Neural cell (in vitro differentiated cells): Measurements from ENCODE around the gene KCNE3. TPM values are rescaled to one million over a fixed set of nuclear protein-coding genes. Genes with fewer than 3 reads are reported as not detected.

Source experiments
- H2AFZ ChIP-seq: fragments of 200-600, 300-800 bp; sonication (generic), shearing (Covaris generic); 2 replicates; pipeline ENCODE4 v1.6.0; 2014; ENCODE audit warnings: low read depth, mild to moderate bottlenecking, antibody characterized with exemption, low read length, moderate library complexity
- H3F3A ChIP-seq: fragments of 200-600 bp; shearing (Covaris generic); 2 replicates; pipeline ENCODE4 v1.6.1; 2016; ENCODE audit warnings: mild to moderate bottlenecking, moderate library complexity, mixed read lengths, antibody characterized with exemption, low read length; ENCODE audit not compliant: insufficient read depth, poor library complexity, severe bottlenecking
- H3K27ac ChIP-seq: fragments of 200-600, 300-800 bp; sonication (generic), shearing (Covaris generic); 2 replicates; pipeline ENCODE4 v1.5.1; 2014; ENCODE audit warnings: mild to moderate bottlenecking, low read length, moderate library complexity
- H3K27me3 ChIP-seq: fragments of 300-800, 200-600 bp; sonication (generic), shearing (Covaris generic); 2 replicates; pipeline ENCODE4 v1.6.0; 2014; ENCODE audit warnings: mild to moderate bottlenecking, low read depth, low read length, moderate library complexity; ENCODE audit not compliant: insufficient read depth
- H3K36me3 ChIP-seq: fragments of 300-800, 200-600 bp; sonication (generic), shearing (Covaris generic); 2 replicates; pipeline ENCODE4 v1.5.1; 2014; ENCODE audit warnings: mild to moderate bottlenecking, antibody characterized with exemption, low read length, moderate library complexity; ENCODE audit not compliant: insufficient read depth
- H3K4me2 ChIP-seq: fragments of 300-800, 200-600 bp; sonication (generic), shearing (Covaris generic); 2 replicates; pipeline ENCODE4 v1.6.0; 2014; ENCODE audit warnings: mild to moderate bottlenecking, low read length
- H3K4me3 ChIP-seq: fragments of 300-800, 200-600 bp; sonication (generic), shearing (Covaris generic); 2 replicates; pipeline ENCODE4 v1.5.1; 2014; ENCODE audit warnings: mild to moderate bottlenecking, low read length, moderate library complexity
- H3K79me2 ChIP-seq: fragments of 200-600 bp; shearing (Covaris generic); replicated peaks from 2 replicates; pipeline ENCODE4 v1.6.0; 2014; ENCODE audit warnings: mild to moderate bottlenecking, low read length, moderate library complexity; ENCODE audit not compliant: insufficient read depth
- H3K9ac ChIP-seq: fragments of 300-800, 200-600 bp; sonication (generic), shearing (Covaris generic); 2 replicates; pipeline ENCODE4 v1.6.1; 2016; ENCODE audit warnings: mild to moderate bottlenecking, low read length, mixed read lengths
- H3K9me2 ChIP-seq: fragments of 200-600 bp; shearing (Covaris generic); 2 replicates; pipeline ENCODE4 v1.6.1; 2016; ENCODE audit warnings: mild to moderate bottlenecking, low read length, mixed read lengths; ENCODE audit not compliant: insufficient read depth
- H3K9me3 ChIP-seq: fragments of 200-600, 300-800 bp; sonication (generic), shearing (Covaris generic); 2 replicates; pipeline ENCODE4 v1.6.1; 2016; ENCODE audit warnings: mild to moderate bottlenecking, mixed run types, low read length, moderate library complexity, mixed read lengths
- H4K20me1 ChIP-seq: fragments of 200-600 bp; shearing (Covaris generic); 2 replicates; pipeline ENCODE4 v1.6.1; 2016; ENCODE audit warnings: mild to moderate bottlenecking, mixed run types; ENCODE audit not compliant: insufficient read depth
- CTCF ChIP-seq: fragments of 450-650 bp; IDR thresholded peaks from 2 replicates; pipeline ENCODE4 v1.5.1; 2014; ENCODE audit warnings: antibody characterized with exemption, mild to moderate bottlenecking, moderate library complexity; ENCODE audit not compliant: poor library complexity, severe bottlenecking
- EP300 ChIP-seq: fragments of 450-650 bp; conservative IDR thresholded peaks from 2 replicates; pipeline ENCODE4 v1.6.1; 2014; ENCODE audit warnings: antibody characterized with exemption, mild to moderate bottlenecking, moderate library complexity; ENCODE audit not compliant: poor library complexity, severe bottlenecking
- EZH2 ChIP-seq: fragments of 200-600, 300-800 bp; shearing (Covaris generic), sonication (generic); IDR thresholded peaks from 2 replicates; pipeline ENCODE4 v1.6.1; 2014; ENCODE audit warnings: antibody characterized with exemption, low read length, borderline replicate concordance, mild to moderate bottlenecking; ENCODE audit not compliant: insufficient read depth, poor library complexity, severe bottlenecking
- MXI1 ChIP-seq: fragments of 450-650 bp; conservative IDR thresholded peaks from 2 replicates; pipeline ENCODE4 v1.6.1; 2014; ENCODE audit warnings: antibody characterized with exemption, mild to moderate bottlenecking; ENCODE audit not compliant: poor library complexity, severe bottlenecking
- POLR2AphosphoS5 ChIP-seq: IDR thresholded peaks from 2 replicates; pipeline ENCODE4 v1.6.1; 2012
- RAD21 ChIP-seq: fragments of 450-650 bp; conservative IDR thresholded peaks from 2 replicates; pipeline ENCODE4 v1.6.1; 2014; ENCODE audit warnings: antibody characterized with exemption, mild to moderate bottlenecking, moderate library complexity
- REST ChIP-seq: IDR thresholded peaks from 2 replicates; pipeline ENCODE4 v1.6.1; 2012; ENCODE audit warnings: borderline replicate concordance
- SMC3 ChIP-seq: fragments of 450-650 bp; conservative IDR thresholded peaks from 2 replicates; pipeline ENCODE4 v1.6.1; 2014; ENCODE audit warnings: antibody characterized with exemption, mild to moderate bottlenecking, moderate library complexity; ENCODE audit not compliant: poor library complexity
- TAF1 ChIP-seq: IDR thresholded peaks from 2 replicates; pipeline ENCODE4 v1.6.1; 2012; ENCODE audit warnings: low read depth
- polyA plus RNA-seq: library from polyadenylated mRNA; depleted of rRNA; stranded (reverse); fragments of >200 nt; gene quantifications from 2 replicates; pipeline ENCODE4 v1.2.3, GENCODE V29; 2014

The KCNE3 gene
- polyA plus RNA-seq, 1 donor from 2014 or later = not detected

GRCh38 chr11:74438681-74439080 lies 28.7 kb downstream of the KCNE3 start:
- Histone ChIP-seq H3K9me2 (no peaks in the 10 kb centered on the region), H3F3A (no peaks in the 10 kb centered on the region), H3K36me3 (no peaks in the 10 kb centered on the region), H3K79me2 (no peaks in the 10 kb centered on the region), H3K4me3 (no peak overlapping the region), H3K9me3 (no peaks in the 10 kb centered on the region), H3K4me2 (no peak overlapping the region), H2AFZ (no peak overlapping the region), H4K20me1 (no peaks in the 10 kb centered on the region), H3K27me3 (no peaks in the 10 kb centered on the region), H3K9ac (no peak overlapping the region), H3K27ac (no peak overlapping the region)
- TF ChIP-seq RAD21 (no peak), REST (no peak), CTCF (no peak), MXI1 (no peak), EZH2 (no peak), TAF1 (no peak), POLR2AphosphoS5 (no peak), EP300 (no peak), SMC3 (no peak)

DNA sequence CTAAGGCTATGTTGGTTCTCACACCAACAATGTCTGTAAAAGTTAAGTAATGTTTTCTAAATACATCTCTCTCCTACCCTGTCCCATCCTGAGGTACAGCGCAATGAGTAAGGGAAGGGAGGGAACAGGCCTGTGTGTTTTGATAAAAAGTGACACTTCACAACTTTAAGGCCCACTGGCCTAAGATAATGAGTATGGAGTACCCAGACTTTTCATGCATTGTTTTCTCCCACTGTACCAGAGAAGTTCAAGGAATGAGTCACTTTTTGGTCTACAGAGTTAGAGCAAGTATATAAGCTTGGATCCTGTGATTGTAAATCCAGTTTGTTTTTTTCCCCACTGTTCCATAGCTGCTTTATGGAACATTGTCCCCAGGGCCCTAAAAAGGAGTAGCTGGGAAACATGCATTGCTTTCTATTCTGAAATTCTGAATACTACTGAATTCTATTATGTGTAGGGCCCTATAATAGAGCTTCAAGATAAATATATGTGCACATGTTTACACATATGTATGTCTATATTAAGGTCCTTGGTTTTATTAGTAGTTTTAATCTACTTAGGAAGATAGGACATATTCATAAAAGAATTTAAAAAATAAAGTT lies 29.8 kb downstream of the KCNE3 start:
- Histone ChIP-seq H3K9ac (no peak overlapping the region), H4K20me1 (no peaks in the 10 kb centered on the region), H3K27me3 (no peaks in the 10 kb centered on the region), H3K79me2 (no peaks in the 10 kb centered on the region), H3K27ac (no peak overlapping the region), H3K4me3 (no peak overlapping the region), H3K36me3 (no peaks in the 10 kb centered on the region), H3K9me2 (no peaks in the 10 kb centered on the region), H3K9me3 (no peaks in the 10 kb centered on the region), H2AFZ (no peak overlapping the region), H3F3A (no peaks in the 10 kb centered on the region), H3K4me2 (no peak overlapping the region)
- TF ChIP-seq EZH2 (no peak), EP300 (no peak), POLR2AphosphoS5 (no peak), CTCF (no peak), TAF1 (no peak), REST (no peak), MXI1 (no peak), SMC3 (no peak), RAD21 (no peak)
